Upper lobe of left lung (tissue), 6 donors: ENCODE data around the gene PIGB. TPM values are rescaled to one million over a fixed set of nuclear protein-coding genes. Genes with fewer than 3 reads are reported as not detected.

Experiments used
- ATAC-seq, 2 donors: fragments of 200-7000 bp; cut with Tn5 transposase; one replicate each; pipeline ENCODE4 v1.9.1; 2022; ENCODE audit warnings: mild to moderate bottlenecking in 2 of 2, moderate library complexity in 2 of 2; ENCODE audit not compliant: low FRiP score in 2 of 2
- DNase-seq, 2 donors: peaks; one replicate each; pipeline ENCODE4 v3.0.0-alpha.2; 2019 to 2020
- H3K27ac ChIP-seq, 4 donors: fragments of 200-600 bp; sonication (generic); one replicate each; pipeline ENCODE4 v1.5.1; 2016 to 2019
- H3K27me3 ChIP-seq, 4 donors: fragments of 200-600 bp; sonication (generic); one replicate each; pipeline ENCODE4 v1.5.1; 2017 to 2019
- H3K36me3 ChIP-seq, 4 donors: fragments of 200-600 bp; sonication (generic); one replicate each; pipeline ENCODE4 v1.5.1; 2016 to 2019
- H3K4me1 ChIP-seq, 4 donors: fragments of 200-600 bp; sonication (generic); one replicate each; pipeline ENCODE4 v1.5.1; 2018 to 2019
- H3K4me3 ChIP-seq, 4 donors: fragments of 200-600 bp; sonication (generic); one replicate each; pipeline ENCODE4 v1.5.1; 2017 to 2019; ENCODE audit warnings: mild to moderate bottlenecking in 2 of 4, moderate library complexity in 1 of 4
- H3K9me3 ChIP-seq, 4 donors: fragments of 200-600 bp; sonication (generic); one replicate each; pipeline ENCODE4 v1.5.1; 2018 to 2019
- CTCF ChIP-seq, 6 experiments: fragments of 450-650 bp in 4 of 6; fragments of 200-600 bp in 2 of 6; sonication (generic) in 2 of 6; IDR thresholded peaks; one replicate each; pipeline ENCODE4 v1.5.1; 2016 to 2019; ENCODE audit warnings: antibody characterized with exemption in 6 of 6
- EP300 ChIP-seq, 4 donors: sonication (generic); formaldehyde crosslinking; IDR thresholded peaks; one replicate each; pipeline ENCODE4 v1.5.1; 2017; ENCODE audit warnings: antibody characterized with exemption in 4 of 4, control low read depth in 2 of 4
- POLR2A ChIP-seq, 4 donors: fragments of 450-650 bp; IDR thresholded peaks; one replicate each; pipeline ENCODE4 v1.5.1; 2016 to 2017; ENCODE audit warnings: antibody characterized with exemption in 4 of 4, mild to moderate bottlenecking in 2 of 4
- POLR2AphosphoS5 ChIP-seq, 2 donors: sonication (generic); formaldehyde crosslinking; IDR thresholded peaks; one replicate each; pipeline ENCODE4 v1.5.1; 2017; ENCODE audit warnings: antibody characterized with exemption in 2 of 2
- WGBS, 2 donors: methylation state at CpG; one replicate each; pipeline ENCODE4 v1.1.5; 2017 to 2018; 5-methylcytosine and 5-hydroxymethylcytosine counted together
- total RNA-seq, 6 donors: library from RNA; depleted of rRNA in 4 of 6; stranded (reverse); fragments of >200 nt in 4 of 6; gene quantifications; one replicate each; pipeline versions ENCODE4 v1.1.0 to v1.2.1, GENCODE V29; 2016 to 2021
- donor health status: DM: no; HTN: no; CAD: no; lungs with moderate emphysema.
- donor health status: DM: no; HTN: yes; CAD: no; lungs with severe emphysema.

PIGB gene
- total RNA-seq, 6 donors from 2014 or later: 3.0 to 14.7 (median 9.3) TPM

- no peak for DNase-seq
- TF ChIP-seq EP300 (IDR thresholded peaks at IDR 0.05) (no peak), POLR2A (IDR thresholded peaks at IDR 0.05) (no peak), CTCF (IDR thresholded peaks at IDR 0.05) (no peak), POLR2AphosphoS5 (IDR thresholded peaks at IDR 0.05) (no peak)
- Histone ChIP-seq H3K4me1 (no peaks in the 10 kb centered on the region), H3K36me3 (peaks cover 0 to 29% (median 2%) of the 10 kb centered on the region in 4 donors), H3K9me3 (no peaks in the 10 kb centered on the region), H3K27ac (no peak overlapping the region), H3K27me3 (no peaks in the 10 kb centered on the region), H3K4me3 (no peak overlapping the region)
- no peak for ATAC-seq
- 89 to 93% methylated on average over 2 of the region's 2 CpGs for WGBS, 2 donors
These were observed 34.0 kb downstream of the PIGB start for GRCh38 chr15:55353025-55353424.

- DNase-seq (no peak), ATAC-seq (no peak)
- Histone ChIP-seq H3K27me3 (no peaks in the 10 kb centered on the region), H3K36me3 (peaks cover 0 to 34% (median 6%) of the 10 kb centered on the region in 4 donors), H3K4me1 (no peaks in the 10 kb centered on the region), H3K9me3 (no peaks in the 10 kb centered on the region), H3K4me3 (no peak overlapping the region), H3K27ac (no peak overlapping the region)
- TF ChIP-seq EP300 (IDR thresholded peaks at IDR 0.05) (no peak), POLR2AphosphoS5 (IDR thresholded peaks at IDR 0.05) (no peak), CTCF (IDR thresholded peaks at IDR 0.05) (no peak), POLR2A (IDR thresholded peaks at IDR 0.05) (no peak)
- WGBS, 2 donors: 97 to 98% methylated on average over 5 of the region's 5 CpGs
These were observed 38.1 kb downstream of the PIGB start for GRCh38 chr15:55356985-55357585.

- 90 to 92% methylated on average over 2 of the region's 2 CpGs for WGBS, 2 donors
These were observed 38.8 kb downstream of the PIGB start for GRCh38 chr15:55357774-55358173.

GRCh38 chr15:55358471-55358870, 39.4 kb downstream of the PIGB start:
- Histone ChIP-seq H3K27ac (no peak overlapping the region), H3K4me3 (no peak overlapping the region), H3K27me3 (no peaks in the 10 kb centered on the region), H3K36me3 (peaks cover 0 to 39% (median 14%) of the 10 kb centered on the region in 4 donors), H3K9me3 (no peaks in the 10 kb centered on the region), H3K4me1 (no peaks in the 10 kb centered on the region)
- no peak for ATAC-seq
- no peak for DNase-seq
- TF ChIP-seq CTCF (IDR thresholded peaks at IDR 0.05) (no peak), EP300 (IDR thresholded peaks at IDR 0.05) (no peak), POLR2AphosphoS5 (IDR thresholded peaks at IDR 0.05) (no peak), POLR2A (IDR thresholded peaks at IDR 0.05) (no peak)

More at GRCh38 chr15:55357774-55358173, 38.8 kb downstream of the PIGB start:
- H3K27ac ChIP-seq: no peak overlapping the region
- no peaks in the 10 kb centered on the region for H3K9me3 ChIP-seq
- H3K4me3 ChIP-seq: no peak overlapping the region
- peaks cover 0 to 33% (median 10%) of the 10 kb centered on the region in 4 donors for H3K36me3 ChIP-seq
- ATAC-seq (no peak), DNase-seq (no peak)
- H3K4me1 ChIP-seq: no peaks in the 10 kb centered on the region
- TF ChIP-seq POLR2A (IDR thresholded peaks at IDR 0.05) (no peak), POLR2AphosphoS5 (IDR thresholded peaks at IDR 0.05) (no peak), CTCF (IDR thresholded peaks at IDR 0.05) (no peak), EP300 (IDR thresholded peaks at IDR 0.05) (no peak)
- no peaks in the 10 kb centered on the region for H3K27me3 ChIP-seq

GRCh38 chr15:55360256-55360655, 41.2 kb downstream of the PIGB start:
- Histone ChIP-seq H3K4me1 (no peaks in the 10 kb centered on the region), H3K27me3 (no peaks in the 10 kb centered on the region), H3K27ac (no peak overlapping the region), H3K4me3 (no peak overlapping the region), H3K9me3 (no peaks in the 10 kb centered on the region), H3K36me3 (peaks cover 0 to 54% (median 15%) of the 10 kb centered on the region in 4 donors)
- ATAC-seq (no peak), DNase-seq (no peak)
- TF ChIP-seq CTCF (IDR thresholded peaks at IDR 0.05) (no peak), EP300 (IDR thresholded peaks at IDR 0.05) (no peak), POLR2AphosphoS5 (IDR thresholded peaks at IDR 0.05) (no peak), POLR2A (IDR thresholded peaks at IDR 0.05) (no peak)
- WGBS, 2 donors: 53 to 58% methylated on average over 6 of the region's 6 CpGs
